Keratinocyte (primary cell): ENCODE measurements around the gene GAA.

Experiments used
- CTCF ChIP-seq, 3 experiments: IDR thresholded peaks in 1 of 3; conservative IDR thresholded peaks in 1 of 3; optimal IDR thresholded peaks in 1 of 3; 2 replicates in 2 of 3; 3 replicates in 1 of 3; pipeline versions ENCODE3 to v1.5.1; 2011; ENCODE audit warnings: low read length in 3 of 3, mild to moderate bottlenecking in 3 of 3, moderate library complexity in 2 of 3, control low read depth in 1 of 3, inconsistent platforms in 1 of 3; ENCODE audit not compliant: insufficient read depth in 2 of 3; ENCODE audit errors: extremely low read depth in 1 of 3
- EZH2 ChIP-seq: IDR thresholded peaks from one replicate; pipeline ENCODE4 v1.6.1; 2012; ENCODE audit warnings: inconsistent platforms, mild to moderate bottlenecking, low read length, moderate library complexity

- TF ChIP-seq CTCF (optimal IDR thresholded peaks at IDR 0.05 in 1 of 3, IDR thresholded peaks at IDR 0.05 in 1 of 3, conservative IDR thresholded peaks at IDR 0.05 in 1 of 3; ENCODE audit: extremely low read depth in 1 of 3, insufficient read depth in 2 of 3, low read length in 3 of 3), result no peak
- no peak for TF ChIP-seq EZH2
Measured at GRCh38 chr17:80061421-80061820, 40.0 kb upstream of the GAA start.
